T-helper 2 cell treated with Interferon-gamma antibody and Interleukin-4, amounts not matched to agents 5 μg/mL and 100 μg/mL, for 36 hours (primary cell): ENCODE data around the gene OMP.

Experiments
- DNase-seq: peaks from one replicate; pipeline ENCODE4 v3.0.0; 2021; ENCODE audit warnings: low spot score
- H3K27ac Mint-ChIP-seq: one replicate; pipeline ENCODE4 v1.8.0; 2021; ENCODE audit warnings: mild to moderate bottlenecking, mixed read lengths
- H3K27me3 Mint-ChIP-seq: one replicate; pipeline ENCODE4 v1.8.0; 2021; ENCODE audit warnings: low read depth, mixed read lengths
- H3K36me3 Mint-ChIP-seq: one replicate; pipeline ENCODE4 v1.8.0; 2021; ENCODE audit warnings: low read depth, mixed read lengths
- H3K4me1 Mint-ChIP-seq: one replicate; pipeline ENCODE4 v1.8.0; 2021; ENCODE audit warnings: low read depth, mixed read lengths
- H3K4me3 Mint-ChIP-seq: one replicate; pipeline ENCODE4 v1.8.0; 2022; ENCODE audit warnings: mild to moderate bottlenecking, moderate library complexity, mixed read lengths
- H3K9me3 Mint-ChIP-seq: one replicate; pipeline ENCODE4 v1.8.0; 2021; ENCODE audit warnings: mixed read lengths

OMP gene

GRCh38 chr11:77087723-77088225 lies 14.9 kb upstream of the OMP start:
- H3K36me3 Mint-ChIP-seq, result no peaks in the 10 kb centered on the region
- H3K27me3 Mint-ChIP-seq, result no peaks in the 10 kb centered on the region
- H3K4me1 Mint-ChIP-seq, result peaks cover 6% of the 10 kb centered on the region

GRCh38 chr11:77088236-77089003 lies 14.2 kb upstream of the OMP start:
- no peaks in the 10 kb centered on the region for H3K27me3 Mint-ChIP-seq
- DNase-seq, result no peak
- H3K36me3 Mint-ChIP-seq, result no peaks in the 10 kb centered on the region
- H3K4me3 Mint-ChIP-seq, result no peak overlapping the region
- no peaks in the 10 kb centered on the region for H3K9me3 Mint-ChIP-seq
- no peak overlapping the region for H3K27ac Mint-ChIP-seq
- peaks cover 4% of the 10 kb centered on the region for H3K4me1 Mint-ChIP-seq

More at GRCh38 chr11:77087723-77088225, 14.9 kb upstream of the OMP start:
- no peak for DNase-seq
- Mint-ChIP-seq H3K4me3 (no peak overlapping the region), H3K27ac (no peak overlapping the region), H3K9me3 (no peaks in the 10 kb centered on the region)

DNA sequence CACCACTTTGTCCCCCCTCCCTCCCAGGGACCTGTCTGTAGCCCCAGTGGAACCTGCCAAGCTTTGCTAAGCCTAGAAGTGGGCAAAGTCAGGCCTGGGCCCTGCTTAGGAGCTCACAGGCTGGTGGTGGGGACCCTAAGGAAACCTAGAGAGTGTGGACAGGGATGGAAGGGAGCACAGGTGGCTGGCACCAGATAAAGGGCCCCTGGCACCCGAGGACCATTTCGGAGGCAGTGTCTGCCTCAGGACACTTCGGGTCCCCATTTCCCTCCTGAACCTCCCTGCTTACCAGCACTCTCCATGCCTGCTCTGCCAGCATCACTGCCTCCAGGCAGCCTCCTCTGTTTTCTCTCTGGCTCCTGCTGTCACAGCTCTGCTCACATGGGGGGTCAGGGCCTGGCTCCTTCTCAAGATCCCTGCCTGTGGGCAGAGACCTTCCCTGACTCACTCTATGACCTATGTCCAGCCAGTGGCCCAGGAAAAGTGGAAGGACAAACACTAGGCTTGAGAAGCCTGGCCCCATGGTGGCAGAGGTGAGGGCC lies 13.6 kb upstream of the OMP start:
- Mint-ChIP-seq H3K36me3 (no peaks in the 10 kb centered on the region), H3K27ac (no peak overlapping the region), H3K27me3 (no peaks in the 10 kb centered on the region), H3K9me3 (no peaks in the 10 kb centered on the region), H3K4me1 (peaks cover 4% of the 10 kb centered on the region), H3K4me3 (no peak overlapping the region)
- no peak for DNase-seq

- no peak overlapping the region for H3K27ac Mint-ChIP-seq
Observed at GRCh38 chr11:77090046-77090372, 12.6 kb upstream of the OMP start.

GRCh38 chr11:77090373-77091111 lies 12.1 kb upstream of the OMP start:
- H3K27ac Mint-ChIP-seq, result no peak overlapping the region
- H3K27me3 Mint-ChIP-seq, result no peaks in the 10 kb centered on the region
- H3K36me3 Mint-ChIP-seq, result no peaks in the 10 kb centered on the region
- H3K4me3 Mint-ChIP-seq, result no peak overlapping the region
- no peak for DNase-seq
- peaks cover 4% of the 10 kb centered on the region for H3K4me1 Mint-ChIP-seq
- no peaks in the 10 kb centered on the region for H3K9me3 Mint-ChIP-seq

More at GRCh38 chr11:77090046-77090372, 12.6 kb upstream of the OMP start:
- H3K27me3 Mint-ChIP-seq, result no peaks in the 10 kb centered on the region
- H3K4me1 Mint-ChIP-seq, result peaks cover 4% of the 10 kb centered on the region
- H3K36me3 Mint-ChIP-seq, result no peaks in the 10 kb centered on the region
- no peaks in the 10 kb centered on the region for H3K9me3 Mint-ChIP-seq
- H3K4me3 Mint-ChIP-seq, result no peak overlapping the region
- DNase-seq, result no peak

DNA sequence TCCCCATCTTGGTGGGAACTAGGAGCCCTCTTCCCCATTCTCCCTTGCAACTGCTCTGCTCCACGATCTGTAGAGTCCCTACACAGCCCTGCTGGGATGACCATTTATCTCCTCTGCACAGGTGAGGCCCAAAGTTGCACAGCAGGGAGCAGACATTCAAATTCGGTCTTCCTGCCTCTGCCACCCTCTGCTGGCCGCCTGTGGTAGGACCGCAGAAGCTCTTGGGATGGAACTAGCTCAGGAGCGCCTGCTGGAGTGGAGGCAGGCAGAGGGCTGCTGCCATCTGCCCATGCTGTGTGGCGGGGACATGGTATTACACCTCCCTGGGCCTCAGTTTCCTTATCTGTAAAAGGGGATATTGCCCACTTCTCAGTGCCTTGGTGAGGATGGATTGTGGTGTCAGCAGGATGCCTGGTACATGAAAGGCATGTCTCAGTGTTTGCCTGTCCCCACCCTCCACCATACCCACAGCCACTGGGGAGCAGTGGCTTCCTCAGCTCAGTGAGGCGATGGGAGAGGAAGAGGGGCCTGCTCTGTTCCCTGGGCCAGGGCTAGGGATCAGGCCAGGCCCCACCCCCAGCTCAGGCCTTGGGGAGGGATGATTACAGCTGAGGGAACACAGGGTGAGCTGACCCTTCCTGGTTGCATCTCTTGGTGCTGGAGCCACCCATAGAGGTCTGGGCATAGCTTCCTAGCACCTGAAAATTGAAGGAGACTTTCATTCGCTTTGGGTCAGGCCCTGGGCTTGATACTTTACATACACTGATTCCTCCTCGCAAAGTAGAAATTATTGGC lies 11.3 kb upstream of the OMP start:
- Mint-ChIP-seq H3K27me3 (no peaks in the 10 kb centered on the region), H3K27ac (no peak overlapping the region), H3K9me3 (no peaks in the 10 kb centered on the region), H3K4me3 (no peak overlapping the region), H3K4me1 (peaks cover 4% of the 10 kb centered on the region), H3K36me3 (no peaks in the 10 kb centered on the region)
- peak; percentile 68 for DNase-seq

GRCh38 chr11:77092382-77092781 lies 10.3 kb upstream of the OMP start:
- no peak for DNase-seq
- Mint-ChIP-seq H3K4me1 (peaks cover 4% of the 10 kb centered on the region), H3K9me3 (no peaks in the 10 kb centered on the region), H3K27ac (no peak overlapping the region), H3K4me3 (no peak overlapping the region), H3K36me3 (no peaks in the 10 kb centered on the region), H3K27me3 (no peaks in the 10 kb centered on the region)

- peaks cover 4% of the 10 kb centered on the region for H3K4me1 Mint-ChIP-seq
- H3K27ac Mint-ChIP-seq, result no peak overlapping the region
- no peaks in the 10 kb centered on the region for H3K27me3 Mint-ChIP-seq
- H3K9me3 Mint-ChIP-seq, result no peaks in the 10 kb centered on the region
- H3K4me3 Mint-ChIP-seq, result no peak overlapping the region
- no peak for DNase-seq
- H3K36me3 Mint-ChIP-seq, result no peaks in the 10 kb centered on the region
Observed at GRCh38 chr11:77093056-77093891, 9.4 kb upstream of the OMP start.

DNA sequence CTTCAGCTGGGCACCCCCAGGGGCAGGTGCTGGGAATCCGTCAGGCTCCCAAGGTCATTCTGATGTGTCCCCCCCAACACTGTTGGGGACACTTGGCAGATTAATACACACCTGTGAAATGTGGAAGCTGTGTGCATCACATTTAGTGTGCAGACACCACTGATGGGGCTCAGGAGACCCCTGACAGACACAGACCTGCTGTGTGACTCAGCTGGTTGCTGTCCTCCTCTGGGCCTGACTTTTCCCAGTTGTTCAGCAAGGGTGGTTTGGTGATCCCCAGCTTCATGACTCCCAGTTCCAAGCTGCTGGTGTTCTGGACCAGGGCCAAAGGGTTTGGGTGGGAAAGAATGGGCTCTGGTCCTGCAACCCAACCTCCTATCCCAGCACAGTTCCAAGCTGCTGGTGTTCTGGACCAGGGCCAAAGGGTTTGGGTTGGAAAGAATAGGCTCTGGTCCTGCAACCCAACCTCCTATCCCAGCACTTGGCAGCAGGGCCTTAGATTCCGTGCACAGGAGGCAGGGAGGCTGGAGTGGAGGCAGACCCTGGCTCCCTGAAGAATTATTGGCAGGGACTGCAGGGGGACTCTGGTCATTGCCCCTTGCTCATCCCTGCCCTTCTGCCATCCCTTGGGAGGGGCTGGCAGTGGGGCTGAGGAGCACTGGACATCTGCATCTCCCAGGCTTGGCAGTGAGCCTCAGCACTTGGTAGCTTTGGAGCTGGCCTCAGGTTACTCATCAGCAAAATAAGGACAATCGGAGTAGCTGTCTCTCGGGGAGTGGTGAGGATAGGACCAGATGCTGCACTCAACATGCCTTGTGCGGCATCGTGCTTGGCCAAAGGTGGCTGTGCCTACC lies 8.4 kb upstream of the OMP start:
- Mint-ChIP-seq H3K4me1 (peaks cover 4% of the 10 kb centered on the region), H3K27ac (no peak overlapping the region), H3K36me3 (no peaks in the 10 kb centered on the region), H3K27me3 (no peaks in the 10 kb centered on the region), H3K9me3 (no peaks in the 10 kb centered on the region), H3K4me3 (no peak overlapping the region)
- DNase-seq, result no peak

- Mint-ChIP-seq H3K9me3 (no peaks in the 10 kb centered on the region), H3K27ac (no peak overlapping the region), H3K36me3 (no peaks in the 10 kb centered on the region), H3K4me3 (no peak overlapping the region), H3K4me1 (peaks cover 4% of the 10 kb centered on the region), H3K27me3 (no peaks in the 10 kb centered on the region)
- no peak for DNase-seq
Observed at GRCh38 chr11:77094841-77095365, 7.7 kb upstream of the OMP start.

GRCh38 chr11:77095551-77096490 lies 6.8 kb upstream of the OMP start:
- Mint-ChIP-seq H3K36me3 (no peaks in the 10 kb centered on the region), H3K27ac (no peak overlapping the region)

More at GRCh38 chr11:77095551-77096490, 6.8 kb upstream of the OMP start:
- H3K4me3 Mint-ChIP-seq, result no peak overlapping the region
- DNase-seq, result no peak
- no peaks in the 10 kb centered on the region for H3K9me3 Mint-ChIP-seq
- peaks cover 4% of the 10 kb centered on the region for H3K4me1 Mint-ChIP-seq
- no peaks in the 10 kb centered on the region for H3K27me3 Mint-ChIP-seq
